ENCODE results near the gene ZNF780B. TPM values are rescaled to one million over a fixed set of nuclear protein-coding genes. Genes with fewer than 3 reads are reported as not detected.

Gene ZNF780B
- total and polyA plus RNA-seq, 2 experiments from 2014 or later, result 3.1 to 11.5 TPM

GRCh38 chr19:40009674-40010073 lies 46.4 kb downstream of the ZNF780B start:
- Histone ChIP-seq H3K4me1 (ENCODE audit: insufficient read depth) (no peaks in the 10 kb centered on the region), H3K79me2 (no peaks in the 10 kb centered on the region), H3K9me2 (replicated peaks; ENCODE audit: insufficient read depth) (no peaks in the 10 kb centered on the region), H3K4me2 (no peak overlapping the region), H3K27ac (no peak overlapping the region), H2AFZ (no peak overlapping the region), H3K27me3 (no peaks in the 10 kb centered on the region), H4K20me1 (ENCODE audit: insufficient read depth, poor library complexity, severe bottlenecking) (no peaks in the 10 kb centered on the region), H3K9me3 (ENCODE audit: low read depth) (peaks cover 14% of the 10 kb centered on the region), H3K4me3 (no peak overlapping the region), H3K36me3 (replicated peaks; ENCODE audit: insufficient read depth, low read depth) (no peaks in the 10 kb centered on the region)
- no peak for DNase-seq (ENCODE audit: low spot score)
- no peak for TF ChIP-seq EZH2phosphoT487 (IDR thresholded peaks at IDR 0.05; ENCODE audit: low read depth, severe bottlenecking, unreplicated experiment)

GRCh38 chr19:40006273-40006691 lies 49.7 kb downstream of the ZNF780B start:
- Histone ChIP-seq H3K9me2 (replicated peaks; ENCODE audit: insufficient read depth) (no peaks in the 10 kb centered on the region), H3K4me2 (no peak overlapping the region), H3K36me3 (replicated peaks; ENCODE audit: insufficient read depth, low read depth) (no peaks in the 10 kb centered on the region), H4K20me1 (ENCODE audit: insufficient read depth, poor library complexity, severe bottlenecking) (no peaks in the 10 kb centered on the region), H3K27me3 (no peaks in the 10 kb centered on the region), H3K27ac (no peak overlapping the region), H3K9me3 (ENCODE audit: low read depth) (peaks cover 6% of the 10 kb centered on the region), H3K4me3 (no peak overlapping the region), H3K79me2 (no peaks in the 10 kb centered on the region), H2AFZ (no peak overlapping the region), H3K4me1 (ENCODE audit: insufficient read depth) (no peaks in the 10 kb centered on the region)
- 96% methylated on average over 1 of the region's 1 CpG for WGBS (ENCODE audit: low lambda C conversion rate, missing lambda C conversion rate)
- no peak for TF ChIP-seq EZH2phosphoT487 (IDR thresholded peaks at IDR 0.05; ENCODE audit: low read depth, severe bottlenecking, unreplicated experiment)
- TF ChIP-seq CTCF (IDR thresholded peaks at IDR 0.05; ENCODE audit: poor library complexity), result no peak
- DNase-seq (ENCODE audit: low spot score), result no peak

GRCh38 chr19:40005691-40006272 lies 50.2 kb downstream of the ZNF780B start:
- no peak for DNase-seq (ENCODE audit: low spot score)
- H2AFZ ChIP-seq, result no peak overlapping the region
- 91% methylated on average over 4 of the region's 4 CpGs for WGBS (ENCODE audit: low lambda C conversion rate, missing lambda C conversion rate)
- H3K4me2 ChIP-seq, result no peak overlapping the region
- no peak overlapping the region for H3K27ac ChIP-seq
- no peaks in the 10 kb centered on the region for H3K9me2 ChIP-seq (replicated peaks; ENCODE audit: insufficient read depth)
- no peak overlapping the region for H3K4me3 ChIP-seq
- H3K36me3 ChIP-seq (replicated peaks; ENCODE audit: insufficient read depth, low read depth), result no peaks in the 10 kb centered on the region
- no peaks in the 10 kb centered on the region for H3K79me2 ChIP-seq
- H4K20me1 ChIP-seq (ENCODE audit: insufficient read depth, poor library complexity, severe bottlenecking), result no peaks in the 10 kb centered on the region
- TF ChIP-seq EZH2phosphoT487 (IDR thresholded peaks at IDR 0.05; ENCODE audit: low read depth, severe bottlenecking, unreplicated experiment), result no peak
- H3K27me3 ChIP-seq, result no peaks in the 10 kb centered on the region
- H3K4me1 ChIP-seq (ENCODE audit: insufficient read depth), result no peaks in the 10 kb centered on the region
- H3K9me3 ChIP-seq (ENCODE audit: low read depth), result peaks cover 6% of the 10 kb centered on the region

GRCh38 chr19:39998501-39998900 lies 57.5 kb downstream of the ZNF780B start:
- no peak overlapping the region for H3K4me3 ChIP-seq
- no peaks in the 10 kb centered on the region for H3K36me3 ChIP-seq (replicated peaks; ENCODE audit: insufficient read depth, low read depth)
- peaks cover 8% of the 10 kb centered on the region for H3K4me1 ChIP-seq (ENCODE audit: insufficient read depth)
- H3K4me2 ChIP-seq, result no peak overlapping the region
- no peaks in the 10 kb centered on the region for H3K9me2 ChIP-seq (replicated peaks; ENCODE audit: insufficient read depth)
- no peaks in the 10 kb centered on the region for H3K9me3 ChIP-seq (ENCODE audit: low read depth)
- DNase-seq (ENCODE audit: low spot score), result no peak
- no peak overlapping the region for H3K27ac ChIP-seq
- no peak overlapping the region for H2AFZ ChIP-seq
- 95% methylated on average over 4 of the region's 4 CpGs for WGBS (ENCODE audit: low lambda C conversion rate, missing lambda C conversion rate)
- no peak for TF ChIP-seq EZH2 (IDR thresholded peaks at IDR 0.05; ENCODE audit: borderline replicate concordance)
- TF ChIP-seq CTCF (IDR thresholded peaks at IDR 0.05; ENCODE audit: poor library complexity), result no peak
- peaks cover 20% of the 10 kb centered on the region for H3K79me2 ChIP-seq
- no peaks in the 10 kb centered on the region for H3K27me3 ChIP-seq
- H4K20me1 ChIP-seq (ENCODE audit: insufficient read depth, poor library complexity, severe bottlenecking), result no peaks in the 10 kb centered on the region

All from hepatocyte (in vitro differentiated cells).